SK-N-SH (cell line): ENCODE results near the gene ZNF414. TPM values are rescaled to one million over a fixed set of nuclear protein-coding genes. Genes with fewer than 3 reads are reported as not detected.

Source experiments
- CTCF ChIA-PET: fragments of 300-600, 350-600 bp; formaldehyde crosslinking; extraction: SDS; loops from one replicate; lab custom pipeline; 2021; lab: Yijun Ruan, JAX
- POLR2A ChIA-PET: fragments of 350-600 bp; sonication (Branson Sonifier 250); formaldehyde crosslinking; extraction: SDS; loops from one replicate; lab custom pipeline; 2020; ENCODE audit warnings: antibody characterized with exemption, inconsistent platforms; lab: Yijun Ruan, JAX
- DNase-seq: peaks from one replicate; pipeline ENCODE4 v3.0.0; 2012
- H2AFZ ChIP-seq: fragments of 200-600 bp; sonication (generic); 2 replicates; pipeline ENCODE4 v1.8.1; 2016; ENCODE audit warnings: antibody characterized with exemption, mild to moderate bottlenecking, low read depth
- H3F3A ChIP-seq: fragments of 200-600 bp; sonication (generic); replicated peaks from 2 replicates; pipeline ENCODE3; 2016; ENCODE audit warnings: antibody characterized with exemption, mild to moderate bottlenecking; ENCODE audit not compliant: insufficient read depth
- H3K27ac ChIP-seq, 2 experiments: fragments of 200-500 bp in 1 of 2; fragments of 200-600 bp in 1 of 2; sonication (Bioruptor generic) in 1 of 2; sonication (generic), shearing (Covaris generic) in 1 of 2; 2 replicates each; pipeline versions ENCODE4 v1.5.1 to v1.6.1; 2014 to 2016; ENCODE audit warnings: low read depth in 2 of 2, inconsistent platforms in 1 of 2, low read length in 1 of 2, mild to moderate bottlenecking in 1 of 2, mixed read lengths in 1 of 2
- H3K27me3 ChIP-seq: fragments of 200-600 bp; sonication (generic), shearing (Covaris generic); 2 replicates; pipeline ENCODE4 v1.6.1; 2016; ENCODE audit warnings: mixed run types; ENCODE audit not compliant: insufficient read depth
- H3K36me3 ChIP-seq, 2 experiments: fragments of 200-500 bp in 1 of 2; fragments of 200-600 bp in 1 of 2; sonication (Bioruptor generic) in 1 of 2; sonication (generic) in 1 of 2; replicated peaks in 1 of 2; 2 replicates each; pipeline versions ENCODE3 to v1.5.1; 2014 to 2016; ENCODE audit warnings: low read length in 1 of 2, mild to moderate bottlenecking in 1 of 2; ENCODE audit not compliant: insufficient read depth in 2 of 2, control insufficient read depth in 1 of 2
- H3K4me1 ChIP-seq, 2 experiments: fragments of 200-500 bp in 1 of 2; fragments of 200-600 bp in 1 of 2; sonication (Bioruptor generic) in 1 of 2; sonication (generic), shearing (Covaris generic) in 1 of 2; 2 replicates each; pipeline versions ENCODE4 v1.5.1 to v1.6.1; 2014 to 2016; ENCODE audit warnings: low read depth in 1 of 2, low read length in 1 of 2, mixed run types in 1 of 2; ENCODE audit not compliant: insufficient read depth in 2 of 2, control insufficient read depth in 1 of 2
- H3K4me2 ChIP-seq: fragments of 200-600 bp; sonication (generic), shearing (Covaris generic); 2 replicates; pipeline ENCODE4 v1.6.1; 2017; ENCODE audit warnings: mixed run types
- H3K4me3 ChIP-seq, 2 experiments: fragments of 200-500 bp in 1 of 2; fragments of 200-600 bp in 1 of 2; sonication (Bioruptor generic) in 1 of 2; sonication (generic), shearing (Covaris generic) in 1 of 2; 2 replicates each; pipeline versions ENCODE4 v1.5.1 to v1.8.1; 2014 to 2016; ENCODE audit warnings: low read depth in 2 of 2, inconsistent platforms in 1 of 2, low read length in 1 of 2, mild to moderate bottlenecking in 1 of 2, mixed read lengths in 1 of 2, moderate library complexity in 1 of 2
- H3K79me2 ChIP-seq: fragments of 200-600 bp; sonication (generic); 2 replicates; pipeline ENCODE4 v1.8.1; 2017; ENCODE audit warnings: mild to moderate bottlenecking; ENCODE audit not compliant: insufficient read depth
- H3K9ac ChIP-seq: fragments of 200-600 bp; sonication (generic); 2 replicates; pipeline ENCODE4 v1.6.1; 2017; ENCODE audit warnings: mixed run types
- H3K9me2 ChIP-seq: fragments of 200-600 bp; sonication (generic); 2 replicates; pipeline ENCODE4 v1.6.1; 2017; ENCODE audit warnings: mixed run types
- H3K9me3 ChIP-seq: fragments of 200-600 bp; sonication (generic); 2 replicates; pipeline ENCODE4 v1.6.1; 2017; ENCODE audit warnings: mixed run types, mild to moderate bottlenecking, moderate library complexity
- H4K20me1 ChIP-seq: fragments of 200-600 bp; sonication (generic); 2 replicates; pipeline ENCODE4 v1.6.1; 2017; ENCODE audit warnings: mild to moderate bottlenecking, mixed run types; ENCODE audit not compliant: insufficient read depth
- CHD2 ChIP-seq: fragments of 150-350 bp; IDR thresholded peaks from 2 replicates; pipeline ENCODE4 v1.6.1; 2018; ENCODE audit warnings: low read length; ENCODE audit not compliant: partially characterized antibody
- CTCF ChIP-seq: fragments of 200-600 bp; sonication (generic); IDR thresholded peaks from 2 replicates; pipeline ENCODE4 v1.6.1; 2017; ENCODE audit warnings: antibody characterized with exemption, mild to moderate bottlenecking, moderate library complexity
- ELF1 ChIP-seq: IDR thresholded peaks from 2 replicates; pipeline ENCODE4 v1.4.0; 2012
- FOSL2 ChIP-seq: IDR thresholded peaks from 2 replicates; pipeline ENCODE4 v1.4.0; 2012; ENCODE audit warnings: low read depth, mild to moderate bottlenecking, moderate library complexity, borderline replicate concordance
- IRF3 ChIP-seq: fragments of 150-350 bp; IDR thresholded peaks from 2 replicates; pipeline ENCODE4 v1.6.1; 2016; ENCODE audit warnings: mild to moderate bottlenecking, low read depth, low read length
- JUND ChIP-seq: IDR thresholded peaks from 2 replicates; pipeline ENCODE4 v1.4.0; 2012
- MAX ChIP-seq: IDR thresholded peaks from 2 replicates; pipeline ENCODE4 v1.4.0; 2012; ENCODE audit warnings: low read depth
- MXI1 ChIP-seq: IDR thresholded peaks from 2 replicates; pipeline ENCODE4 v1.6.1; 2012; ENCODE audit warnings: mild to moderate bottlenecking, low read depth, low read length, improper control_type of control experiment
- NFIC ChIP-seq: IDR thresholded peaks from 2 replicates; pipeline ENCODE4 v1.4.0; 2012; ENCODE audit warnings: borderline replicate concordance
- RAD21 ChIP-seq: IDR thresholded peaks from 2 replicates; pipeline ENCODE4 v1.6.1; 2012; ENCODE audit warnings: mild to moderate bottlenecking, low read length
- REST ChIP-seq: IDR thresholded peaks from 2 replicates; pipeline ENCODE4 v1.6.1; 2012; ENCODE audit warnings: mild to moderate bottlenecking, low read depth, low read length, moderate library complexity
- RXRA ChIP-seq: IDR thresholded peaks from 2 replicates; pipeline ENCODE4 v1.4.0; 2012; ENCODE audit warnings: low read depth, mild to moderate bottlenecking, borderline replicate concordance
- SIN3A ChIP-seq: IDR thresholded peaks from 2 replicates; pipeline ENCODE4 v1.6.1; 2012; ENCODE audit warnings: low read depth, mild to moderate bottlenecking, low read length, moderate library complexity, borderline replicate concordance
- TAF1 ChIP-seq: IDR thresholded peaks from 2 replicates; pipeline ENCODE4 v1.6.1; 2012; ENCODE audit warnings: low read depth, mild to moderate bottlenecking, low read length, moderate library complexity, borderline replicate concordance
- TCF12 ChIP-seq: IDR thresholded peaks from 2 replicates; pipeline ENCODE4 v1.4.0; 2012
- TEAD4 ChIP-seq: IDR thresholded peaks from 2 replicates; pipeline ENCODE4 v1.4.0; 2012; ENCODE audit warnings: mild to moderate bottlenecking, borderline replicate concordance; ENCODE audit not compliant: insufficient read depth
- YY1 ChIP-seq: IDR thresholded peaks from 2 replicates; pipeline ENCODE4 v1.4.0; 2012; ENCODE audit warnings: low read depth, mild to moderate bottlenecking
- ZBTB33 ChIP-seq: IDR thresholded peaks from 2 replicates; pipeline ENCODE4 v1.4.0; 2012; ENCODE audit warnings: low read depth, borderline replicate concordance
- WGBS: methylation state at CpG from one replicate; pipeline ENCODE4 v1.1.6; 2017; ENCODE audit warnings: low lambda C conversion rate; 5-methylcytosine and 5-hydroxymethylcytosine counted together
- polyA plus RNA-seq, 3 experiments: library from polyadenylated mRNA; depleted of rRNA; stranded (reverse); fragments of >200 nt; gene quantifications; 2 replicates each; pipeline ENCODE4 v1.2.3, GENCODE V29; 2012

ZNF414 gene
- polyA plus RNA-seq, 1 of the 3 experiments (the other 2 are of a cell fraction): 17.0 TPM

GRCh38 chr19:8477889-8478288 is 36.1 kb downstream of the ZNF414 start:
- no peak for DNase-seq
- no peak for TF ChIP-seq TEAD4
- no peak for TF ChIP-seq MXI1
- TF ChIP-seq NFIC: no peak
- TF ChIP-seq CTCF: no peak
- no peak overlapping the region for H2AFZ ChIP-seq
- H3K4me2 ChIP-seq: no peak overlapping the region
- no peak overlapping the region for H3K27ac ChIP-seq
- WGBS: 94% methylated on average over 4 of the region's 4 CpGs
- H3K4me3 ChIP-seq: no peak overlapping the region
- peaks cover 43 to 54% of the 10 kb centered on the region in 2 experiments for H3K36me3 ChIP-seq
- H3K9me2 ChIP-seq: no peaks in the 10 kb centered on the region
- H3K9ac ChIP-seq: no peak overlapping the region
- peaks cover 10% of the 10 kb centered on the region for H3F3A ChIP-seq
- POLR2A ChIA-PET: no interaction called here
- H3K9me3 ChIP-seq: no peaks in the 10 kb centered on the region
- CTCF ChIA-PET: interaction anchor here (1.1 kb wide), 1 partner anchor 124 kb away, joined by 5 read pairs; no protein-coding TSS in a partner anchor
- H3K4me1 ChIP-seq: no peaks in the 10 kb centered on the region; a peak in 1 of 4 replicates
- H3K79me2 ChIP-seq: peaks cover 82% of the 10 kb centered on the region
- peaks cover 78% of the 10 kb centered on the region for H4K20me1 ChIP-seq
- H3K27me3 ChIP-seq: no peaks in the 10 kb centered on the region

- 97% methylated on average over 8 of the region's 8 CpGs for WGBS
- H3K4me1 ChIP-seq: no peaks in the 10 kb centered on the region; a peak in 1 of 4 replicates
- peaks cover 81% of the 10 kb centered on the region for H3K79me2 ChIP-seq
- no peaks in the 10 kb centered on the region for H3K9me2 ChIP-seq
- no peak overlapping the region for H3K4me3 ChIP-seq
- peaks cover 13% of the 10 kb centered on the region for H3F3A ChIP-seq
- H3K9me3 ChIP-seq: no peaks in the 10 kb centered on the region
- ChIA-PET CTCF (no interaction called here), POLR2A (no interaction called here)
- H3K27me3 ChIP-seq: no peaks in the 10 kb centered on the region
- H3K4me2 ChIP-seq: no peak overlapping the region
- no peak overlapping the region for H3K9ac ChIP-seq
- H4K20me1 ChIP-seq: peaks cover 64% of the 10 kb centered on the region
- no peak for TF ChIP-seq FOSL2
- no peak for TF ChIP-seq RXRA
- TF ChIP-seq TCF12: no peak
- TF ChIP-seq RAD21: no peak
- no peak for TF ChIP-seq MAX
- TF ChIP-seq IRF3: no peak
- no peak for TF ChIP-seq TAF1
- no peak for TF ChIP-seq ZBTB33
- no peak for TF ChIP-seq CHD2
- no peak for TF ChIP-seq JUND
- TF ChIP-seq SIN3A: no peak
- TF ChIP-seq YY1: no peak
- no peak for TF ChIP-seq MXI1
- TF ChIP-seq ELF1: no peak
- no peak for TF ChIP-seq REST
- no peak overlapping the region for H3K27ac ChIP-seq
- peaks cover 49 to 57% of the 10 kb centered on the region in 2 experiments for H3K36me3 ChIP-seq
- no peak for DNase-seq
- no peak overlapping the region for H2AFZ ChIP-seq
These were observed 37.4 kb downstream of the ZNF414 start for GRCh38 chr19:8476524-8476923.
